GM21576 (cell line): ENCODE data around the gene METTL14.

Experiments
- ATAC-seq: cut with Tn5 transposase; IDR thresholded peaks from one replicate; pipeline ENCODE4 v1.9.1; 2021; ENCODE audit warnings: mild to moderate bottlenecking, moderate library complexity; ENCODE audit not compliant: unreplicated experiment

METTL14 gene

DNA sequence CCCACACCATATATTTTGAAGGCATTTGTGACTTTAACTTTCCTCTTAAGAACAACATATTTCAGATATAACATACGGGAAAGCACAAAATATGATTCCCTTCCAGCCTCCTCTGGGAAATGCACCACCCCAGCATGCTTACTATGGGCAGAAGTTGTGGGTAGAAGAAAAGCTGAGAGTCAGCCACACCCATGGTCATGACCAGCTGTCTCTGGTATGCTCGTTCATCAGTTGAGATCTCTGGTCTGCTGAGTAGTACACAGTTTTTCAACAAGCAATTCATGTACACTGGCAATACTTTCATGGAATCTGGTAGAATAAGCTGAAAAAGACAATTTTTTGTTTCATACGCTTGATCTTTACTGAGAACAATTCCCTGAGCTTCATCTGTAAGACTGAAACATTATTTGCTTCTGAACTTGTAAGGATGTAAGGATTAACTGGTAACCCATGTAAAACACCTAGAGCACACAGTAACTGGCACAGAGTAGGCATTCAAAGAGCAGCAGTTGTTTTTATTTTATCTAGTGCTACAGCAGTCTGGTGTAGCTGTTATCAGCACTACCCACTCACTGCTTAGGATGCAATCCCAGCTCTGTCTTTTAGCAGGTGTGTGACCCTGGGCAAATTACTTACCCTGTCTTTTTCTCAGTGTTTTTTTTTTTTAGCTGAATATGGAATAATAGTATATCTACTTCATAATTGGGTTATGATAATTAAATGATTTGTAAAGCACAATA lies 47.6 kb downstream of the METTL14 start:
- no peak for ATAC-seq

DNA sequence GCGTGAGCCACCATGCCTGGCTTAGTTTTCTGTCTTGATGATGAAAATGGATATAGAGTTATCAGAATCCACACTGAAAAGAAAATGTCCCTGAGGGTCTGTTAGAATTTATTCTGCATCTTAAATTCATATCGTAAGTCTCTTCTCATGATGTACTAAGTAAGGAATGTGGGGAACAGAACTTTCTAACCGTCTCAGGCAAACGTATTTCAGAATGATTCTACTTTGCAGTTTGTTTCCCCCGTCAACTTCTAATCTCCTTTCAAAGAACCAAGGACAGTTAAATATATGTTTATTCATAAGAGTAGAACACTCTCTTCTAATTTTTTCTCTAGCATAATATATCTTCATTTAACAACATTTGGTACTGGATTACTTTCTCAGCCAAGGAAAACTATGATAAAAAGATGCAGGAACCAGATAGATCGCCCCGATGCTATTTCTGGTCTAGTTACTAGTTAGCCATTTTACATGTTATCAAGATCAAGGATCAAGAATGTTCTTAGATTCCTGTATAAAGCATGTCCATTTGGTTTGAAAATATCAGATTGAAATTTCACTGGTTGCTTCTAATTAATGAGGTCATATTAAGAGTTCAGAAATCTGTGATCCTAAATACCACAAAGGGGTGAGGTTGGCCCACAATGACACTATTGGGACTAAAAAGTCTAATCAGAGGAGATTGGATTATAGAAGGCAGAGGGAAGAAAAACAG lies 49.5 kb downstream of the METTL14 start:
- no peak for ATAC-seq

GRCh38 chr4:118736900-118737299 lies 51.7 kb downstream of the METTL14 start:
- ATAC-seq, result no peak

GRCh38 chr4:118738090-118738489 lies 52.9 kb downstream of the METTL14 start:
- ATAC-seq, result no peak

GRCh38 chr4:118739022-118739713 lies 54.0 kb downstream of the METTL14 start:
- ATAC-seq, result no peak

GRCh38 chr4:118740869-118741268 lies 55.7 kb downstream of the METTL14 start:
- no peak for ATAC-seq

GRCh38 chr4:118741301-118741855 lies 56.2 kb downstream of the METTL14 start:
- ATAC-seq, result no peak

- no peak for ATAC-seq
These were observed 56.9 kb downstream of the METTL14 start for GRCh38 chr4:118742050-118742449.

DNA sequence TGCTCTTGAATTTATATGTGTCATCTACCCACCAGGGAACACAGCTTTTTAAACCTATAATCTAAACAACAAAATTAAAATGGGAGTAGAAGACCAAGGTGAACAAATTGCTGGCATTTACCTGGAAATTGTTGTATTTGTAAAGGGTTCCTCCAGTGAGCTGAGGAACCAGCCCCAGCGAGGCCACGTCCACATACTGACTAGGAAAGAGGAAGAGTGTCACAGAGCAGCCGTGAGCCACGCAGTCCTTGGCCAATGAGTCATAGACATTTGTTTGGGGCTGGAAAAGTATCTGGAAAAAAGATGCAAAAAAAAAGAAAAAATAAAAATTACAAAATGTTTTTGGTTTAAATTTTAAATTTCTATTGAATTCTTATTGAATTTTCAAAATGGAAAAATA lies 58.7 kb downstream of the METTL14 start:
- ATAC-seq, result no peak

DNA sequence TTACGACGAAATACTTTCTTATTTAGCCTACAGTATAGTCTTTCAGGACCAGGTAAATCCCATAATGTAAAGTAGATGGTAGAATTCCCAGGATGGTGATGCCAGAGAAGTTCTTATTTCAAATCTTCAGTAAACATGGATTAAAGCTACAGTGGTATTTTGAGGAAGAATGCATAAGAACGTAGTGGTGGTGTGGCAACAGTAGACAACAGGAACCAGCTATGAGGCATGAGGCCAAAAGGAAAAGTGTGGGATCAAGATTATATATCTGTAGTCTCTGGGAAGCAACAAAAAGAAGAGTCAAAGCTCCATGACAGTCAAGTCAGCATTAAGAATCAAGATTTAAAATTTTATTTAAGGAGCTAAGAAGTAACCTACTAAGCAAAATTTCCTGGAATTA lies 60.2 kb downstream of the METTL14 start:
- ATAC-seq, result no peak

DNA sequence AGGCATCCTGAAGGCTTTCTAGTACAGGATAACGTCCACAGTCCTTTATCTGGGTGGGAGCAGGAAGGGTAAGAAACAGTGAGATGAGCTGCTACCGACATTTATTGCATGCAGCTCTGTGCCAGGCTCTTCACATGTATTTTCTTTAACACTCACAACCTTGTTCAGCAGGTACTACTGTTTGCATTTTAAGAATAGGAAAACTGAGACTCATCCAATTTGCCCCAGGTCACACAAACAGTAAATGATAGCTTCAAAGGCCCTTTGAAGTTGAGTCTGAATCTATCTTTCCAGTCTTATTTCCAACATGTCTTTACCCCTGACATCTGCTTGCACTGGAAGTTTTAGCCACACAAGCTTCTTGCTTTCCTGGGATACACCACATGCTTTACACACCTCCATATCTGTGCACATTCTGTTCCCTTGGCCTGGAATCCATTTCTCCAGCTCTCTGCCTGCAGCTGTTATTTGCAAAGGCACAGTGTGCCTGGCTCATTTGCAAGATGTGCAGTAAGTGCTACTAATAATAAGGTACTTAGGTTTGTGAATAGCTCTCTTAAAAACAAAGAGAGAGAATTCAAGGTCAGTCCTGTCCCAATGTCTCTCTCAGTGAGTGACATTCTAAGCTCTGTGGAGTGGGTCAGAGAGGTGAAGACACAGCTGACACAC lies 61.2 kb downstream of the METTL14 start:
- ATAC-seq, result no peak

DNA sequence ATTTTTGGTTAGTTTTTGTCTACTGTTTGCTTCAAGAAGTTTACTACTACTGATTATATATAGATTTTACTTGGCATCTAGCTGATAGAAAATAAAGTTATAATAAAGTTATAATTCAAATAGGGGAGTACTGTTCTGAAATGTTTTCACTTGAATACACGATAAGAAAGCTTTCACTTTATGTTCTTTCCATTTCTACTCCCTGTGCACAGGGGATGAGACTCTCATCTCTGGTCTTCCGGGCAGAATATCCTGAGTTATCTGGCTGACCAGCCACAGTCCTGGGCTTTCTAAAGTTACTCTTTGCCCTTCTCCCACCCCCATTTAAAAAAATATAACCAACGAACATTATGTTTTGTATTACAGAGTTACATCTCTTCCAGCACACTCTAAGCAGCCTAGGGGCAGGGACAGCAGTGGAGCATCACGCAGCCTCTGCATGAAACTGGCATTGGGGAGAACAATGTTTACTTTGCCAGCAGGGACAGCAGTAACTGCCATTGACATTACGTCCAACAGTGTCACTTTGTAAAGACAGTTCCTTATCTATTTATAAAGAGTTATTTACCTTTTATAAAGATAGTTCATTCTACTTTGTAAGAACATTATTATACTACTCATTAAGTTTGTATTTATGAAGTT lies 64.3 kb downstream of the METTL14 start:
- no peak for ATAC-seq

DNA sequence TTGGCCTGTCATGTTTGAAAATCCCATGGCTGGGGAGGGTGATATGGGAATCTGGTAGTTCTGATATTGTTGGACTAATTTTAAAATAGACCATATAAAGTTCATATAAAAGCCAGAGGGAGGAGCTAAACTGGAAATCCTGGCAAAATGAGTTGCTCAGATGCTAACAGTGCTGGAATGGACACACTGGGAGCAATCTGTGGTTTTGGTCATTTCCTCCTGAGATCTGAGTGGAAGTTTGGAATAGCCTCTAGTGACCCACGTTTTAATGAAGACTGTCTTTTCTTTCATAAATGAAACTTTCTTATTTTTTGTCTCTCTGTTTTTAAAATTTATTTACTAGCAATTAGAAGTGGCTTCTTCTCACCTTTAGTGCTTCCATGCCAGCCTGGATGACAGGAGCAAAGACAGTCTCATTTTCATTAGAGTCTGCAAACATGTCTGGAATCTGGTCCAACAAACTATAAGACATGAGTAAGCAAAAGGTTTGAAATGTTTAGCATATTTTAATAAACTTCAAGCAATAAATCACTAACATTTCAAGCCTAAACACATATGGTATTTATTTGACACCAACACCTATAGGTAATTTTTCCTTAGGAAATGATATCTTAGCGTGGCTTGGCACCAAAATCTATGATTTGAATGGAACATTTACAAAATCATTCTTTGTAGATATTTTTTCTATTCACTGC lies 66.6 kb downstream of the METTL14 start:
- ATAC-seq, result no peak

- no peak for ATAC-seq
These were observed 67.4 kb downstream of the METTL14 start for GRCh38 chr4:118752551-118752950.

DNA sequence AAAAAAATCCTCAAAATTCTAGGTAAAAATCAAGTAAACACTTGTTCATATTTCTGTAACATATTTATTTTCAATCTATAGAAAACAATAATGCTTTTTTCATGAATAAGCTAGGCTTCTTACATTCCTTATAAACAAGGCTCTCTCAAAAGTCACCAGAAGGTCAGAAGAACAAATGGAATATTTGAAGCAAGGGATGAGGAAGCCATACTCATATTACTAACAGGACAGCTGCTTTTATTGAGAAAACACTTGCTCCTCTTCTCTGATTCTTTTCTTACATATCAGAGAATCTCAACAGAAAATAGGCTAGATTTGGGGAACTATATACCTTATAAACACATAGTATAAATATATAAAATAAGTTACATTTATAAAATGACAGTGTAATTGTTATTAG lies 67.9 kb downstream of the METTL14 start:
- no peak for ATAC-seq

- no peak for ATAC-seq
These were observed 68.5 kb downstream of the METTL14 start for GRCh38 chr4:118753685-118754084.

DNA sequence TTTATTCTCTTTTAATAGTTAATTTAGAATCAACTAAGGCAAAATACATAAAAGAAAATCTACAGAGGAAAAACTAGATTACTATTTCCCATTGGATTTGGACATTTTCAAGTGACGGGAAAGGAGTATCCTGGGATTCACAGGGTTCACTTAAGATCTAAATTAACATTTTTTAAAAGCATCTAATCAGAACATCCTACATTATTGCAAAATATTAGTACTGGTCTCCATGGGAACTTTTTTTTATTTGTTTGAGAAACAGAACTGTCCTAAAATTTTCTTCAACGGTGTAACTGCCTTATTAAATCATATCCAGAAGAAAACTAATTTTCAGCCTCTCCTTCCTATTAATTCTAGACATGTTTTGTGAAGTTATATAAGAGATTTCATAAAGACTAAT lies 69.7 kb downstream of the METTL14 start:
- ATAC-seq, result no peak

- no peak for ATAC-seq
These were observed 70.4 kb downstream of the METTL14 start for GRCh38 chr4:118755438-118756226.

DNA sequence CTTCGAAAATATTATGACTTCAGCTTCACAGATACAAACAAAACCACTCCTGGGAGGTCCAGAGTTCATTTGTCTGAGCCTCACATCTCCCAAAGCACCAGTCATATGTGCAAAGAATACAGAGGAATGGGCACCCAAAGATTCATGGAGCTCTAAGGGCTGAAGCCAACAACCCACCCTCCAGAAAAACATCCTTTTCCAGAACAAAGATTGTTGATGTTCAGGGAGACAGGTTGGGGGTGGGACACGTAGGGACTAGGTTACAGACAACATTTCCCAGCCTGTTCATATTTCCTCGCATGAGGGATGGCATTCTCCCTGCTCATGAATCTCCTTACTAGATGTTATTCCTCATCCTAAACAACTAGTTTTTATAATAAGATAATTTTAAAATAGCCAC lies 71.2 kb downstream of the METTL14 start:
- ATAC-seq, result no peak
